PFSK-1 (cell line): ENCODE data around the gene MAPK14.

ENCODE experiments used
- FOXP2 ChIP-seq: optimal IDR thresholded peaks from 2 replicates; pipeline ENCODE3; 2011; ENCODE audit warnings: borderline replicate concordance, control low read depth, inconsistent platforms; ENCODE audit not compliant: insufficient read depth; ENCODE audit errors: extremely low read length, extremely low read depth
- POLR2AphosphoS5 ChIP-seq: IDR thresholded peaks from 2 replicates; pipeline ENCODE4 v1.6.1; 2012; ENCODE audit warnings: low read depth, mild to moderate bottlenecking, control low read depth, low read length, moderate library complexity
- REST ChIP-seq, 2 experiments: IDR thresholded peaks; 2 replicates each; pipeline versions ENCODE4 v1.6.1 to v1.8.0; 2011 to 2012; ENCODE audit warnings: low read depth in 2 of 2, low read length in 2 of 2, control low read depth in 1 of 2, inconsistent platforms in 1 of 2, mild to moderate bottlenecking in 1 of 2, moderate library complexity in 1 of 2; ENCODE audit not compliant: insufficient read depth in 1 of 2
- SIN3A ChIP-seq: IDR thresholded peaks from 2 replicates; pipeline ENCODE4 v1.6.1; 2012; ENCODE audit warnings: mild to moderate bottlenecking, low read length, moderate library complexity, borderline replicate concordance; ENCODE audit not compliant: insufficient read depth
- TAF1 ChIP-seq: IDR thresholded peaks from 2 replicates; pipeline ENCODE4 v1.6.1; 2012; ENCODE audit warnings: low read length, control low read depth, borderline replicate concordance; ENCODE audit not compliant: insufficient read depth

The MAPK14 gene

GRCh38 chr6:36111526-36111925, 83.9 kb downstream of the MAPK14 start:
- no peak for TF ChIP-seq FOXP2
- TF ChIP-seq SIN3A, result no peak
- no peak for TF ChIP-seq POLR2AphosphoS5
- TF ChIP-seq TAF1, result no peak
- no peak for TF ChIP-seq REST (IDR thresholded peaks at IDR 0.05; ENCODE audit: insufficient read depth in 1 of 2, low read depth in 2 of 2, low read length in 2 of 2)

- TF ChIP-seq POLR2AphosphoS5, result no peak
- no peak for TF ChIP-seq SIN3A
- no peak for TF ChIP-seq TAF1
- no peak for TF ChIP-seq FOXP2
- no peak for TF ChIP-seq REST (IDR thresholded peaks at IDR 0.05; ENCODE audit: insufficient read depth in 1 of 2, low read depth in 2 of 2, low read length in 2 of 2)
These were observed 85.4 kb downstream of the MAPK14 start for GRCh38 chr6:36113049-36113448.

GRCh38 chr6:36113703-36114102, 86.1 kb downstream of the MAPK14 start:
- TF ChIP-seq SIN3A (no peak), TAF1 (no peak), POLR2AphosphoS5 (no peak), FOXP2 (no peak), REST (IDR thresholded peaks at IDR 0.05; ENCODE audit: insufficient read depth in 1 of 2, low read depth in 2 of 2, low read length in 2 of 2) (no peak)

GRCh38 chr6:36114798-36115408, 87.3 kb downstream of the MAPK14 start:
- TF ChIP-seq SIN3A (no peak), REST (IDR thresholded peaks at IDR 0.05; ENCODE audit: insufficient read depth in 1 of 2, low read depth in 2 of 2, low read length in 2 of 2) (no peak), POLR2AphosphoS5 (no peak)

- TF ChIP-seq SIN3A (no peak), TAF1 (no peak), FOXP2 (no peak), REST (IDR thresholded peaks at IDR 0.05; ENCODE audit: insufficient read depth in 1 of 2, low read depth in 2 of 2, low read length in 2 of 2) (no peak), POLR2AphosphoS5 (no peak)
These were observed 87.8 kb downstream of the MAPK14 start for GRCh38 chr6:36115412-36115811.
